D721Med (cell line): ENCODE results near the gene THSD4.

Experiments used
- DNase-seq: peaks from one replicate; pipeline ENCODE4 v3.0.0; 2011; ENCODE audit warnings: low spot score; ENCODE audit not compliant: insufficient read length
- FAIRE-seq: peaks from 2 replicates; lab custom pipeline; 2011; peaks lifted over from hg19 to GRCh38; lab: Jason Lieb, UNC
- TF ChIP-seq, protein P1 (sequence below): IDR thresholded peaks from 2 replicates; pipeline ENCODE4 v1.5.1; 2012; ENCODE audit warnings: mild to moderate bottlenecking, control low read depth; ENCODE audit not compliant: insufficient read depth; ENCODE audit errors: missing control alignments

Gene THSD4

GRCh38 chr15:71413419-71413818, 298.1 kb downstream of the THSD4 start:
- FAIRE-seq (no peak), DNase-seq (no peak)
- TF ChIP-seq, protein P1, sequence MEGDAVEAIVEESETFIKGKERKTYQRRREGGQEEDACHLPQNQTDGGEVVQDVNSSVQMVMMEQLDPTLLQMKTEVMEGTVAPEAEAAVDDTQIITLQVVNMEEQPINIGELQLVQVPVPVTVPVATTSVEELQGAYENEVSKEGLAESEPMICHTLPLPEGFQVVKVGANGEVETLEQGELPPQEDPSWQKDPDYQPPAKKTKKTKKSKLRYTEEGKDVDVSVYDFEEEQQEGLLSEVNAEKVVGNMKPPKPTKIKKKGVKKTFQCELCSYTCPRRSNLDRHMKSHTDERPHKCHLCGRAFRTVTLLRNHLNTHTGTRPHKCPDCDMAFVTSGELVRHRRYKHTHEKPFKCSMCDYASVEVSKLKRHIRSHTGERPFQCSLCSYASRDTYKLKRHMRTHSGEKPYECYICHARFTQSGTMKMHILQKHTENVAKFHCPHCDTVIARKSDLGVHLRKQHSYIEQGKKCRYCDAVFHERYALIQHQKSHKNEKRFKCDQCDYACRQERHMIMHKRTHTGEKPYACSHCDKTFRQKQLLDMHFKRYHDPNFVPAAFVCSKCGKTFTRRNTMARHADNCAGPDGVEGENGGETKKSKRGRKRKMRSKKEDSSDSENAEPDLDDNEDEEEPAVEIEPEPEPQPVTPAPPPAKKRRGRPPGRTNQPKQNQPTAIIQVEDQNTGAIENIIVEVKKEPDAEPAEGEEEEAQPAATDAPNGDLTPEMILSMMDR: no peak

DNA sequence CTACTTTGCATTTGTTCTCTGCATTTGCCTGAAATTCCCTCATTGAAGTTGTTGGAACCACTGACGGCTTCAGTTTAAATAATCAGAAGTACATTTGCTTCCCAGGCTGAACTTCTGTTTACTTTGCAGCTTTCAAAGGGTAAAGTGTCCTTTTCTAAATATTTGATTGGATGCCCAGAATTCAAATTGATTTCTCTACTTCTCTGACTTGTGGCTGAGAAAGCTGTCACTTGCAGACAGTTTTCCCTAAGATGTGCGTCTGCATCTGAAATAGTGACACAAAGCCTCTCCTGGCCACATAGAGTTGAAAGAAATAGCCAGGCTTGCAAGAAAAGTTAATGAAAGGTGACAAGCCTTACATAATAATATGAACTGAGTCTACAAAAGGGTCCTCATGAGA, 299.6 kb downstream of the THSD4 start:
- TF ChIP-seq, protein P1: no peak
- DNase-seq: no peak
- FAIRE-seq: no peak

DNA sequence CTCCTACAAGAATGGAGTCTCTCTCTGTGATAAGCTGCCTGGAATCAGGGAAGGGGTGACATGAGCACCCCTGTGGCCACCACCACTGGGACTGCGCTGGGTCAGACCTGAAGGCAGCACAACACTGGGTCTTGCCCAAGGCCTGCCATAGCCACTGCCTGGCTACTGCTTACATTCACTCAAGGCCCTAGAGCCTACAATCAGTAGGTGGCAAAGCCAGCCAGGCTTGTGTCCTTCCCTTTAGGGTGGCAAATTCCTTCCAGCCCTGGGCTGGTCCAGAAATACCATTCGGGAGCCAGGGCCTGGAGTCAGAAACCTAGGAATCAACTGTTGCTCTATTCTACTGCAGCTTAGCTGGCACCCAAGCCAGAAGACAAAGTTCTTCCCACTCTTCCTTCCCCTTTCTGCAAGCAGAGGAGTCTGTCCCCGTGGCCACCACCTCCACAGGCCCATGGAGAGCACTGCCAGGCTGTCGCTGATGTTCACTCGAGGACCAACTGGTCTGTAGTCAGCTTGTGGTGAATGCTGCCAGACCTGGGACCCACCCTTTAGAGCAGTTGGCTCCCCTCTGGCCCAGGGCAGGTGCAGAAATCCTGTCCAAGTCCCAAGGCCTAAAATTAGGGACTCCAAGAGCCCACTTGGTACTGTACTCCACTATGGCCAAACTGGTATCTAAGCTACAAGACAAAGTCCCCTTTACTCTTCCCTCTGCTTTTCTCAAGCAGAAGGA, 307.4 kb downstream of the THSD4 start:
- FAIRE-seq (no peak), DNase-seq (no peak)
- TF ChIP-seq, protein P1: no peak

DNA sequence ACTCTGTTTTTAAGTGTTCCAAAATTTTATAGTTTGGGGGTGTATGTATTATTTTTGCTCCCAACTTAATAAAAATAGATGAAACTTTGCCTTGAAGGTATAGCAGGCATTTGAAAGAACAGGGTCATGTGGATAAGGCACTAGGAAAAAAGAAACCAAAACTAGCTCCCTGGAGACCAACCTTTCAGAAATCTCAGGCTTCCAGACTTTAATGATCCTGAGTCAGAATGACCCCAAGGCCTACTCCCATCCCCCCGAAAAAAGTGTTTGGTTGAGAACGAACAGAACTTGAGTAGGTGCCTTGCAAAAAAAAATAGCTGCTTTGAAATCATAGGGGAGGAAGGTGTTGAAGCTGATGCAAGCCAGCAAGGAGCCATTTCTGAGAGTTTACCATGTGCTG, 309.5 kb downstream of the THSD4 start:
- TF ChIP-seq, protein P1: no peak
- DNase-seq (no peak), FAIRE-seq (no peak)

DNA sequence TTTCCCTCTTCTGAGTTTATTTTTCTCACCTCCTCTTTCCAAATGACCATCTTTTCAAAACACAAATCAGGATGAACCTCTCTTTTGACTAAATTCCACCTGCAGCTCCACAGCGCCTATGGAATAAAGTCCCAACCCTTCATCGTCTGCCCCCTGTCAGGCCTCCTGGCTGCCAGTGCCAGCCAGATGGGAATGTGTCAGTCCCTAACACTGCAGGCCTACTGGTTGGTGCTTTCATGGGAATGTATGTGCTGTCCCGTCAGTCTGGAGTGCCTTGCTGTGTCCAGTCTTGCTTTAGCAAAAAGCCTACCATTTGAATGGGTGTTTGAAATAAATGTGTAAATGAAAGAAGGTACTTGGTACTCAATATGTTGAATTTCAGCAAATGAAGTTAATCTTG, 310.1 kb downstream of the THSD4 start:
- TF ChIP-seq, protein P1: no peak

GRCh38 chr15:71426792-71427191, 311.5 kb downstream of the THSD4 start:
- TF ChIP-seq, protein P1: no peak
- FAIRE-seq (no peak), DNase-seq (no peak)

More for the DNA sequence above, 310.1 kb downstream of the THSD4 start:
- FAIRE-seq (no peak), DNase-seq (no peak)

DNA sequence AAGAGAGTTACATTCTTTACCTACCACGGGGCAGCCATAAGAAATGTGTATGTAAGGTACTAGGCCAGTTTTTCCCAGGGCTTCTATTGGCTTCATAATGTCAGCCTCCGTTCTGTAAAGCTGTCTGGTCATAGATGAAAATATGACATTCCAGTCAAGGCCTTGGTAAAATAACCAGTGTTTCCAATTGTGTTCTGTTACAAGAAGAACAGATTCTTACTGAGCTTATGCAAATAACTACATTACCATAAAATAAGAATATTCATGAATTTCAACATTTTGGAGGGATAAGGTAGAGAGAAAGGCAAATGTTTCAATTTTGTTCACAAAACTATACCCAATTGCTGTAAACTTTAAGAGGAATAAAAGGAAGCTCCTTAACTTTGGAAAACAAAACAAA, 315.5 kb downstream of the THSD4 start:
- TF ChIP-seq, protein P1: no peak
- no peak for FAIRE-seq
- DNase-seq: no peak
